ENCODE data around the gene CDH4.
A peak's percentile ranks its signal among the peaks of the same experiment; 100 is the strongest.

Gene CDH4

GRCh38 chr20:61251529-61252393, at the start of gene CDH4:
CDH4 (plus strand) TSS chr20:61252261.
- DNase-seq (ENCODE audit: low spot score) = no peak

- DNase-seq (ENCODE audit: low spot score) = no peak
These were observed 48.7 kb upstream of the CDH4 start for GRCh38 chr20:61203320-61203719.

GRCh38 chr20:61204206-61204605, 47.9 kb upstream of the CDH4 start:
- DNase-seq (ENCODE audit: low spot score) = no peak

DNA sequence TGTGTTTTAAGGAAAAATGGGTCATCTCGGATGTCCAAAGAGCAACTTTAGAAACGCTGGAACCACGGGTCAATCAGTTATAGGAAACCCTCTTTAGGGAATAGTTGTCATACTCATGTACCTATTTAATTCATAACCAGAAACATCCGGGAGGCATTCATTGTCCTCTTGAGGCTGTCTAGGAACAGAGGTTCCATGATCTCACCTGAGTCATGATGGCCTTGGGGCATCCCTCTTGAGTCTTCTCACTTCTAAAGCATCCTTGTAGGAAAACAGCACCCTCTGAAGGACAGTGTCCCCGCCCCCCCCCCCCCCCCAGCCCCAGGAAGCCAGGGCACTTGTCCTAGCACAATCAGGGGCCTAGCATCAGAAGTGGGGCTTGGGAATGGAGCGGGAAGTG, 46.3 kb upstream of the CDH4 start:
- no peak for DNase-seq (ENCODE audit: low spot score)

DNA sequence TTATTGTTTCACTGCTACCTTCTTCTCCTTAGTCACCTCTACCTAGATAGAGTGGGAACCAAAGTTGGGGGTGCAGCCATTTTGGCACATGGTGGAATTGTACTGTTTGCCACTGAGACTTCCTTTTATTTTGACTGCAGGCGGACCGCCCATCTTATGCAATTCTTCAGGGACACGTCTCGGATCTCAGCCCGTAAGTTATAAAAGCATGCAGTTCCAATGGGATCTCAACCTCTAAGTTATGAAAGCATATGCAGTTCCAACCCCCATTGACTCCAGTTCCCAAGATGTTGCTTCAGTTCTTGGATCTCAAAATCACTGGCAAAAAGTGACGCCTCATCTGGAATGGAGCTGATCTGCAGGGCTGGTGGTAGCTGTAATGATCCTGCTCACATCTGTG, 41.2 kb upstream of the CDH4 start:
- DNase-seq (ENCODE audit: low spot score) = no peak

- DNase-seq (ENCODE audit: low spot score) = no peak
These were observed 34.2 kb upstream of the CDH4 start for GRCh38 chr20:61217848-61218247.

GRCh38 chr20:61219021-61219431, 33.0 kb upstream of the CDH4 start:
- no peak for DNase-seq (ENCODE audit: low spot score)

GRCh38 chr20:61220131-61220530, 31.9 kb upstream of the CDH4 start:
- DNase-seq (ENCODE audit: low spot score) = peak; percentile 13

DNA sequence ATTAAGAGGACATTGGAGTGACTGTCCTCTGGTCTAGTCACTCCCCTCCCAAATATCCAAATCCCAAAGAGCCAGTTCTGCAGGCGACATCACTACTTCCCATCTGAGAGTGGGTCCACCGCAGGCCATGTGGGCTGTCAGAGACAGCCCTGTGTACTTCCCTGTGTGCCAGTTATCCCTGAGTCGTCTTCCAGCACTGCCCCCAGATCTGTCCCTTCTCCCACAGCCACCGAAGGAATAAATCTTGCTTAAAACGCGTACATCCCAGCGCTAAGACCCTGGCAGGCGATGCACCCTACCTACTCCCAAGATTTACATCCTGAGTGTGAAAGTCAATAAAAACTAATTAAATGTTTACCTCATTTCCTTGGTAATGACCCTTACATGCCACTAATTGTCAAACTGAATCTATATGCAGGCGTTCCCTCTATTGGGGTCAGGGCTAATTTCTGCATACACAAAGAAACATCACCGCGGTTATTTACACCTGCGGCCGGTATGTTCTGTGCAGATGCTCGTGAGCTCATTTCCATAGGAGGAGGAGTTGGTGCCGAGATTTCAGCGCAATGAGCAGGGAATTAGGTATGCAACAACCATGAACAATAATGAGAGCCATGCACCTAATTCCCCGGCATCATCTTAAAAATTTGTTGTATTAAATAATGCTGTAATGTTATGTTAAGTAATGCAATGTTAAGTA, 31.3 kb upstream of the CDH4 start:
- DNase-seq (ENCODE audit: low spot score) = no peak

DNA sequence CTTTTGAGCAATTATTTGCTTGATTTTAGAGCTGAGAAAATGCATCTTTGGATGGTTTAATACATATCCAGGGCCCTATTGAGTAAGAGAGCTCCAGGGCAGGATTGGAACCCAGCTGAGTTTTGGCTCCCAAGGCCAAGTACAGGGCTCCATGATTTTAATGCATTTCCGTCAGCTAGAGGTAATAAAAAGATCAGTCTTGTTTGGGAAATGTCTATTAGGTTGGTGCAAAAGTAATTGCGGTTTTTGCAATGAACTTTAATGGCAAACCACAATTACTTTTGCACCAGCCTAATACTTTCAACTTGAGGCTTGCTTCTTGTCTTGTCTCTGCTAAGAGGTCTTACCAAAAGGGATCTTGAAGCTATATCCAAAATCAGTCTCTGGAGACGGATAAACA, 29.4 kb upstream of the CDH4 start:
- no peak for DNase-seq (ENCODE audit: low spot score)

GRCh38 chr20:61223121-61223520, 28.9 kb upstream of the CDH4 start:
- no peak for DNase-seq (ENCODE audit: low spot score)

DNA sequence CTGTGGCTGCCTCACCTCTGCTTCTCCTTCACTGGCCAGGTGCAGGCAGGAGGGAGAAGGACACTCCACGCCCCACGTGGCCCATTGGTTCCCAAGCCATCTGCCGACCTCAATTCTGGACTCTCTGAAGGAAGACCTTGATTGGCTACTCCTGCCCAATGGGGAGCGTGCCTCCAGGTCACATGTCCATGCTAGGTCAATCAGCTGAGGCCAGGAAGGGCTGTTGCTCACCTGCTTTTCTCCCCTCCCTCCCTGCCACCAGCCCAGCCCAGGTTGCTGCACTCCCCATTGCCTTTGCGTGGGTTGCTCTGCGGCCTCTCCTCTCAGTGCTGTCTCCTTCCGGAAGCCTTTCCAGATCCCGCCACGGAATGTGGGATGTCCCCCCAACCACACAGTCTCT, 21.9 kb upstream of the CDH4 start:
- no peak for DNase-seq (ENCODE audit: low spot score)

DNA sequence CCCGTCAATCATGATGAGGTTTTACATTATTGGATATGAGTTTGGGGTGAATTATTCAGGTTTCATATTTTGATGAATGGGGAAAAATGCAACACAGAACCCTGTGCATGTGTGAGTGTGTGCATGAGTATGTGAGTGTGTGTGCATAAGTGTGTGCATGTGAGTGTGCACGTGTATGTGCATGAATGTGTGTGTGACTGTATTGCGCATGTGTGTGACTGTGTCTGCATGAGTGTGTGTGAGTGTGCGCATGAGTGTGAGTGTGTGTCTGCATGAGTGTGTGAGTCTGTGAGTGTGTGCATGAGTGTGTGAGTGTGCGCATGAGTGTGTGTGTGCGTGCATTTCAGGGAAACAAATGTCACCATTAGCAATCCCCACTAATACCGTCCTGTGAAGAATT, 18.5 kb upstream of the CDH4 start:
- DNase-seq (ENCODE audit: low spot score) = no peak

GRCh38 chr20:61234224-61234890, 17.7 kb upstream of the CDH4 start:
- no peak for DNase-seq (ENCODE audit: low spot score)

- no peak for DNase-seq (ENCODE audit: low spot score)
These were observed 15.3 kb upstream of the CDH4 start for GRCh38 chr20:61236713-61237112.

- DNase-seq (ENCODE audit: low spot score) = no peak
These were observed 13.2 kb upstream of the CDH4 start for GRCh38 chr20:61238813-61239212.

GRCh38 chr20:61240814-61241213, 11.2 kb upstream of the CDH4 start:
- no peak for DNase-seq (ENCODE audit: low spot score)

GRCh38 chr20:61244213-61244612, 7.8 kb upstream of the CDH4 start:
- no peak for DNase-seq (ENCODE audit: low spot score)

DNA sequence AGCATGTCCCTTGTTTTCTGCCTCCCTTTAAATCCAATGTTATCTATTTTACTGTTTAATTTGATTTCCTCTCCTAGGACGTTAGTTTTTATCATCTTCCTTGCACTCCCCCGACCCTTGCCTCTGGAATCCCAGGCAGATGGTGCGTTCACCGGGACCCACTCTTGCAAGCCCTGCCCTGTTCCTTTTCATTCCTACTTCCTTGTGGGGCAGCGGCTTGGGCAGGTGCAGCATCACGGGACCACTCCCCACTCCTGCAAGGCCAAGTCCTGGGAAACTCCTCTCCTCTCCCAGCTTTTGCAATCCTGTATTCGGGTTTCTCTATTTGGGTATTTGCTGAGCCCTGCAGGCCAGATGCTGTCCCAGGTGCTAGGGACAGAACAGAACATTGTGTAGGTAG, 5.8 kb upstream of the CDH4 start:
- no peak for DNase-seq (ENCODE audit: low spot score)

DNA sequence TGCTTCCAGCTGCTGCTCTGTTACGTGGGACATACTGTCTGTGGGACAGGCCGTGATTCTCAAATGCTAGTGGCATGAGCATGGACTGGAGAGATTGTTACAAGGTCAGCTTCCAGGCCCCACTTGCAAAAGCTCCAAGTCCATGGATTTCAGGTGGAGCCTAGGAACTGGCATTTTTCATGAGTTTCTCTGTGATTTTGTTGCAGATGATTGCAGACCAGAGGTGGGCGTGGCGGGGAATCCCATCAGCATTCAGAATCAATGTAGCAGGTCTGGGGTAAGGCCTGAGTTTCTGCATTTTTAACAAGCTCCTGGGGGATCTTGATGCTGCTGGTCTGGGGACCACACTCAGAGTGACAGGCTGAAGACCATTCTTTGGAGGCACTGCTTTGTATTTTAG, 2.4 kb upstream of the CDH4 start:
- no peak for DNase-seq (ENCODE audit: low spot score)

DNA sequence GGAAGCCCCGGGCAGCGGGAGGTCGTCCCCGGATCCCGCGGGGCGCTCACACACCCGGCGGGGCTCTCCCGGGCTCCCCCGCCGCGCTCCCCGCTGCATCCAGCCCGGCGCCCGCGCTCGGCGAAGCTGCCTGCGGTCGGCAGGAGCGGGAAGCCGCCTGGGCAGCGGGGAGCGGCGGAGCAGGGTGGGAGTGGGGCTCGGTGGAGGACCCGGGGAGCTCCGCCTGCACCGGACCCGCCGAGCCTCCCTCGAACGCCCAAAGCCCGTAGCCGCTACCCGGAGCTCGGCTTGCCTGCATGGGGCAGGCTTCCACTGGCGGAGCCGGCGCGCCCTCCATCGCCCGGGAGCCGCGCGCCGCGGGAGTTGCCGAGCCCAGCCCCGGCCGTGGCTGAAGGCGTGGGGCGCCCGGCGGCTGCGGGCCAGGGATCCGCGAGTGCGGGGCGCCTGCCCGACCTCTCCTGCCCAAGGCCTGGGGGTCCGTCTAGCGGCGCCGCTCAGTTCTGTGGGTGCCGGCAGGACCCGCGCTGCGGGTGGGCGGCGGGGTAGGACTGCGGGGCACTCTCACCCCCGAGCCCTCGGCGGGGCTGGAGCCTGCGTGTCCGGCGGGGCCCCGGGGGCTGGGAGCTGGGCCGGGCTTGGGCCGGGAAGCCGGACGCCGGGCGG, 671 bp downstream of the CDH4 start:
- DNase-seq (ENCODE audit: low spot score) = no peak

DNA sequence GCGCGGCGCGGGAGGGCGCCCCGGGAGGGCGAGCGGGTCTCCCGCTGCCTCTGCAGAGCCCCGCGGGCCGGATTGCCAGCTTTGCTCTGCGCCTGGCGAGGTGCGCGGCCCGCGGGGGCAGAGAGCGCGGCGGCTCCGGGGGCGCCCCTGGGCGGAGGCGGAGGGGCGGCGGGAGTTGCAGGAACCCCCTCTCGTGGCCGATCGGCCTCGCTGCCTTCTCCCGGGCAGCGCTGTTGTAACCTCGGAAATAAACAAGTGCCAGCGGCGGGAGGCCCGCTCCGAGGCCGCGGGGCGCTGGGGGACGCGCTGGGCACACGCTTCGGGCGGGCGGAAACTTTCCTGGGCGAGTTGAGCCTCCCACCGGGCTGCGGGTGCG, 1.2 kb downstream of the CDH4 start:
- DNase-seq (ENCODE audit: low spot score) = no peak
